SK-N-SH treated with all-trans-retinoic acid at 6 μM for 48 hours (cell line): Measurements from ENCODE around the gene VSIG10L.

Experiments
- ATAC-seq: fragments of 200-7000 bp; cut with Tn5 transposase; 3 replicates; pipeline ENCODE4 v1.9.1; 2020; ENCODE audit warnings: mild to moderate bottlenecking, moderate library complexity
- ARNTL ChIP-seq: fragments of 450-650 bp; formaldehyde crosslinking; IDR thresholded peaks from 2 replicates; pipeline ENCODE4 v1.5.0; 2020; ENCODE audit warnings: low read depth, mild to moderate bottlenecking, moderate library complexity, borderline replicate concordance
- BACH2 ChIP-seq: fragments of 250-450 bp; sonication (Bioruptor Pico); IDR thresholded peaks from 2 replicates; pipeline ENCODE4 v1.9.0; 2021; ENCODE audit warnings: mild to moderate bottlenecking, borderline replicate concordance
- CSDC2 ChIP-seq: fragments of 250-450 bp; sonication (Bioruptor Pico); IDR thresholded peaks from 2 replicates; pipeline ENCODE4 v1.5.0; 2020; ENCODE audit warnings: mild to moderate bottlenecking, moderate library complexity
- ESRRG ChIP-seq: fragments of 250-450 bp; sonication (Bioruptor Pico); IDR thresholded peaks from 2 replicates; pipeline ENCODE4 v1.6.1; 2021; ENCODE audit warnings: mild to moderate bottlenecking
- GLIS3 ChIP-seq: fragments of 250-450 bp; sonication (Bioruptor Pico); IDR thresholded peaks from 2 replicates; pipeline ENCODE4 v1.5.0; 2020; ENCODE audit warnings: mild to moderate bottlenecking, moderate library complexity
- ISL1 ChIP-seq: fragments of 250-450 bp; sonication (Bioruptor Pico); IDR thresholded peaks from 2 replicates; pipeline ENCODE4 v2.1.2; 2022; ENCODE audit warnings: mild to moderate bottlenecking, moderate library complexity
- OSR1 ChIP-seq: fragments of 250-450 bp; sonication (Bioruptor Pico); IDR thresholded peaks from 2 replicates; pipeline ENCODE4 v1.8.0; 2022; ENCODE audit warnings: moderate library complexity, mild to moderate bottlenecking, inconsistent platforms
- PATZ1 ChIP-seq: fragments of 250-450 bp; sonication (Bioruptor Pico); IDR thresholded peaks from 2 replicates; pipeline ENCODE4 v1.8.0; 2020; ENCODE audit warnings: mild to moderate bottlenecking, moderate library complexity, borderline replicate concordance
- RARB ChIP-seq: fragments of 250-450 bp; sonication (Bioruptor Pico); IDR thresholded peaks from 2 replicates; pipeline ENCODE4 v1.8.0; 2021; ENCODE audit warnings: mild to moderate bottlenecking, moderate library complexity
- SNAI2 ChIP-seq: fragments of 250-450 bp; sonication (Bioruptor Pico); IDR thresholded peaks from 2 replicates; pipeline ENCODE4 v1.5.0; 2020; ENCODE audit warnings: mild to moderate bottlenecking, moderate library complexity
- TCF4 ChIP-seq: fragments of 250-450 bp; sonication (Bioruptor Pico); IDR thresholded peaks from 2 replicates; pipeline ENCODE4 v1.8.0; 2021; ENCODE audit warnings: mild to moderate bottlenecking, moderate library complexity, borderline replicate concordance
- TSHZ2 ChIP-seq: fragments of 250-450 bp; sonication (Bioruptor Pico); IDR thresholded peaks from 2 replicates; pipeline ENCODE4 v1.5.0; 2020; ENCODE audit warnings: mild to moderate bottlenecking, moderate library complexity
- ZC3H10 ChIP-seq: fragments of 250-450 bp; sonication (Bioruptor Pico); IDR thresholded peaks from 2 replicates; pipeline ENCODE4 v1.5.1; 2021; ENCODE audit warnings: mild to moderate bottlenecking, moderate library complexity
- ZFP3 ChIP-seq: fragments of 250-450 bp; sonication (Bioruptor Pico); IDR thresholded peaks from 2 replicates; pipeline ENCODE4 v1.5.0; 2020; ENCODE audit warnings: mild to moderate bottlenecking, moderate library complexity
- ZFP30 ChIP-seq: fragments of 450-650 bp; formaldehyde crosslinking; IDR thresholded peaks from 2 replicates; pipeline ENCODE4 v1.5.0; 2022; ENCODE audit warnings: mild to moderate bottlenecking, moderate library complexity
- ZNF565 ChIP-seq: fragments of 450-650 bp; formaldehyde crosslinking; conservative IDR thresholded peaks from 2 replicates; pipeline ENCODE4 v1.5.0; 2020; ENCODE audit warnings: low read depth, mild to moderate bottlenecking, moderate library complexity
- ZNF8 ChIP-seq: fragments of 450-650 bp; formaldehyde crosslinking; IDR thresholded peaks from 2 replicates; pipeline ENCODE4 v1.5.0; 2020; ENCODE audit warnings: mild to moderate bottlenecking, moderate library complexity
- TF ChIP-seq, protein P1 (sequence below): fragments of 250-450 bp; sonication (Bioruptor Pico); IDR thresholded peaks from 2 replicates; pipeline ENCODE4 v1.8.0; 2021; ENCODE audit warnings: low read depth, mild to moderate bottlenecking, moderate library complexity, borderline replicate concordance
- TF ChIP-seq, protein P2 (sequence below): fragments of 250-450 bp; sonication (Bioruptor Pico); IDR thresholded peaks from 2 replicates; pipeline ENCODE4 v1.5.1; 2020; ENCODE audit warnings: low read depth, mild to moderate bottlenecking, moderate library complexity
- TF ChIP-seq, protein P3 (sequence below): fragments of 250-450 bp; sonication (Bioruptor Pico); IDR thresholded peaks from 2 replicates; pipeline ENCODE4 v1.5.1; 2021; ENCODE audit warnings: mild to moderate bottlenecking, moderate library complexity

VSIG10L gene

DNA sequence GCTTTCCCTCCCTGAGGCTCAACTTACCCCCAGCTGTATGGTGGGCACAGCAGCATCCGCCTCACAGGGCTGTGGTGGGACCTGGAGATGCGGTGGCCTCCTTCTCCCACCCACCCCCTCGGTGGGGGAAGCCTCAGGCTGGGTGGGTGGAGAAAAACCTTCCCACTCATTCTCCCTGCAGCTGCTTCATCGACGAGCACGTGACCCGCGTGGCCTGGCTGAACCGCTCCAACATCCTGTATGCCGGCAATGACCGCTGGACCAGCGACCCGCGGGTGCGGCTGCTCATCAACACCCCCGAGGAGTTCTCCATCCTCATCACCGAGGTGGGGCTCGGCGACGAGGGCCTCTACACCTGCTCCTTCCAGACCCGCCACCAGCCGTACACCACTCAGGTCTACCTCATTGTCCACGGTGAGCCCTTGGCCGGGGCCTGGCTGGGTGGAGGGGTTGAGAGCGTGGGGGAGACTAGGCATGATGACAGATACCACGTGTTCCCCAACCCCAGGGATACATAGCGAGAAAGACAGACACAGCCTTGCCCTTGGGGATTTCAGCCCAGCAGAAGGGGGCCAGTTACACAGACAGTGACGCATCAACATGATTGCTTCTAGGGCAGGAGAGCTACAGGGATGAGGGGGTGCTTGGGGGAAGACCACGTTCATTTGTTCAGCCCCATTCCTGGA, 18.3 kb downstream of the VSIG10L start:
- TF ChIP-seq ARNTL (CRISPR knock-in tag) (no peak), ZNF8 (no peak), GLIS3 (no peak), ESRRG (CRISPR knock-in tag) (no peak), ISL1 (CRISPR knock-in tag) (no peak), TCF4 (CRISPR knock-in tag) (no peak), CSDC2 (no peak), ZC3H10 (CRISPR knock-in tag) (no peak), RARB (no peak), ZFP30 (CRISPR knock-in tag) (no peak), ZFP3 (CRISPR knock-in tag) (no peak), BACH2 (CRISPR knock-in tag) (no peak)
- TF ChIP-seq, protein P1, sequence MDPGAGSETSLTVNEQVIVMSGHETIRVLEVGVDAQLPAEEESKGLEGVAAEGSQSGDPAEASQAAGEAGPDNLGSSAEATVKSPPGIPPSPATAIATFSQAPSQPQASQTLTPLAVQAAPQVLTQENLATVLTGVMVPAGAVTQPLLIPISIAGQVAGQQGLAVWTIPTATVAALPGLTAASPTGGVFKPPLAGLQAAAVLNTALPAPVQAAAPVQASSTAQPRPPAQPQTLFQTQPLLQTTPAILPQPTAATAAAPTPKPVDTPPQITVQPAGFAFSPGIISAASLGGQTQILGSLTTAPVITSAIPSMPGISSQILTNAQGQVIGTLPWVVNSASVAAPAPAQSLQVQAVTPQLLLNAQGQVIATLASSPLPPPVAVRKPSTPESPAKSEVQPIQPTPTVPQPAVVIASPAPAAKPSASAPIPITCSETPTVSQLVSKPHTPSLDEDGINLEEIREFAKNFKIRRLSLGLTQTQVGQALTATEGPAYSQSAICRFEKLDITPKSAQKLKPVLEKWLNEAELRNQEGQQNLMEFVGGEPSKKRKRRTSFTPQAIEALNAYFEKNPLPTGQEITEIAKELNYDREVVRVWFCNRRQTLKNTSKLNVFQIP: no peak
- TF ChIP-seq, protein P2, sequence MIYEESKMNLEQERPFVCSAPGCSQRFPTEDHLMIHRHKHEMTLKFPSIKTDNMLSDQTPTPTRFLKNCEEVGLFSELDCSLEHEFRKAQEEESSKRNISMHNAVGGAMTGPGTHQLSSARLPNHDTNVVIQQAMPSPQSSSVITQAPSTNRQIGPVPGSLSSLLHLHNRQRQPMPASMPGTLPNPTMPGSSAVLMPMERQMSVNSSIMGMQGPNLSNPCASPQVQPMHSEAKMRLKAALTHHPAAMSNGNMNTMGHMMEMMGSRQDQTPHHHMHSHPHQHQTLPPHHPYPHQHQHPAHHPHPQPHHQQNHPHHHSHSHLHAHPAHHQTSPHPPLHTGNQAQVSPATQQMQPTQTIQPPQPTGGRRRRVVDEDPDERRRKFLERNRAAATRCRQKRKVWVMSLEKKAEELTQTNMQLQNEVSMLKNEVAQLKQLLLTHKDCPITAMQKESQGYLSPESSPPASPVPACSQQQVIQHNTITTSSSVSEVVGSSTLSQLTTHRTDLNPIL (CRISPR knock-in tag): no peak
- TF ChIP-seq, protein P3, sequence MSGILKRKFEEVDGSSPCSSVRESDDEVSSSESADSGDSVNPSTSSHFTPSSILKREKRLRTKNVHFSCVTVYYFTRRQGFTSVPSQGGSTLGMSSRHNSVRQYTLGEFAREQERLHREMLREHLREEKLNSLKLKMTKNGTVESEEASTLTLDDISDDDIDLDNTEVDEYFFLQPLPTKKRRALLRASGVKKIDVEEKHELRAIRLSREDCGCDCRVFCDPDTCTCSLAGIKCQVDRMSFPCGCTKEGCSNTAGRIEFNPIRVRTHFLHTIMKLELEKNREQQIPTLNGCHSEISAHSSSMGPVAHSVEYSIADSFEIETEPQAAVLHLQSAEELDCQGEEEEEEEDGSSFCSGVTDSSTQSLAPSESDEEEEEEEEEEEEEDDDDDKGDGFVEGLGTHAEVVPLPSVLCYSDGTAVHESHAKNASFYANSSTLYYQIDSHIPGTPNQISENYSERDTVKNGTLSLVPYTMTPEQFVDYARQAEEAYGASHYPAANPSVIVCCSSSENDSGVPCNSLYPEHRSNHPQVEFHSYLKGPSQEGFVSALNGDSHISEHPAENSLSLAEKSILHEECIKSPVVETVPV (CRISPR knock-in tag): no peak
- no peak for ATAC-seq

DNA sequence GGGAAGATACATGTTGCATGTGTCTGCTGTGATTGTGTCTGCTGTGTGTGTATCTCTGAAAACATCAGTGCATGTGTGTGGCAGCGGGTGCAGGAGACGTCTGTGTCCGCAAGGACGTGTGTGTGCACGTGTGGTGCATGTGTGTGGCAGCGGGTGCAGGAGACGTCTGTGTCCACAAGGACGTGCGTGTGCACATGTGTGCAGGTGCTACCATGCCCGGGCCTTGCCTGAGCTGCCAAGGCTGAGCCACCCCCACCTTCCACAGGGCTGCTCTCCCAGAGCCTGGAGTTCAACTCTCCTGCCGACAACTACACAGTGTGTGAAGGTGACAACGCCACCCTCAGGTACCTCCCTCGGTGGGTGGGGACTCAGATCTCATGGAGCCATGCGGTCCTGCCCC, 20.1 kb downstream of the VSIG10L start:
- TF ChIP-seq, protein P1: no peak
- TF ChIP-seq SNAI2 (no peak), TSHZ2 (CRISPR knock-in tag) (no peak)
- ATAC-seq: no peak

DNA sequence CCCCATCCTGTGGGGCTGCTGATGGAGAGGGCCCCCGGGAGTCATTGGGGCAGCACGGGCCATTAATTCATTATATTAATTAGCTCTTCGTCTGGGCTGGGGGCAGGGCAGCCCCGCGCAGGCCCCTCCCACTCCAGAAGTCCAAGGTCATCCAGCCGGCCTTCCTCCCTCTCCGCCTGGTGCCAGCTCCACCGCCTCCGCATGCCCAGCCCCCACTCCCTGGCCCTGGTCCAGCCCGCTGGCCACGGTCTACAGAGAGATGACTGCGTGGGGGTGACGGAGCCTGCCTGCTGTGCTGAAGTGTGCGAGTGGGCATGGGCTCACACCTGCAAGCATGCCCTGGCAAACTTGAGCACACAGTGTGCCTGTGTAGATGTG, 21.7 kb downstream of the VSIG10L start:
- ATAC-seq: no peak
- TF ChIP-seq, protein P3 (CRISPR knock-in tag): no peak
- TF ChIP-seq ISL1 (CRISPR knock-in tag) (no peak), ZNF565 (CRISPR knock-in tag) (no peak), CSDC2 (no peak), ZFP30 (CRISPR knock-in tag) (no peak), SNAI2 (no peak), ZC3H10 (CRISPR knock-in tag) (no peak), PATZ1 (CRISPR knock-in tag) (no peak), TSHZ2 (CRISPR knock-in tag) (no peak), OSR1 (no peak), ARNTL (CRISPR knock-in tag) (no peak), ZNF8 (no peak)
- TF ChIP-seq, protein P2 (CRISPR knock-in tag): no peak
